CD4-positive, alpha-beta T cell treated with Interleukin-15 for 4 hours (primary cell): ENCODE results near the gene TPRN.

ENCODE experiments used
- DNase-seq: peaks from one replicate; pipeline ENCODE4 v3.0.0-alpha.2; 2020; ENCODE audit warnings: low spot score

The TPRN gene

DNA sequence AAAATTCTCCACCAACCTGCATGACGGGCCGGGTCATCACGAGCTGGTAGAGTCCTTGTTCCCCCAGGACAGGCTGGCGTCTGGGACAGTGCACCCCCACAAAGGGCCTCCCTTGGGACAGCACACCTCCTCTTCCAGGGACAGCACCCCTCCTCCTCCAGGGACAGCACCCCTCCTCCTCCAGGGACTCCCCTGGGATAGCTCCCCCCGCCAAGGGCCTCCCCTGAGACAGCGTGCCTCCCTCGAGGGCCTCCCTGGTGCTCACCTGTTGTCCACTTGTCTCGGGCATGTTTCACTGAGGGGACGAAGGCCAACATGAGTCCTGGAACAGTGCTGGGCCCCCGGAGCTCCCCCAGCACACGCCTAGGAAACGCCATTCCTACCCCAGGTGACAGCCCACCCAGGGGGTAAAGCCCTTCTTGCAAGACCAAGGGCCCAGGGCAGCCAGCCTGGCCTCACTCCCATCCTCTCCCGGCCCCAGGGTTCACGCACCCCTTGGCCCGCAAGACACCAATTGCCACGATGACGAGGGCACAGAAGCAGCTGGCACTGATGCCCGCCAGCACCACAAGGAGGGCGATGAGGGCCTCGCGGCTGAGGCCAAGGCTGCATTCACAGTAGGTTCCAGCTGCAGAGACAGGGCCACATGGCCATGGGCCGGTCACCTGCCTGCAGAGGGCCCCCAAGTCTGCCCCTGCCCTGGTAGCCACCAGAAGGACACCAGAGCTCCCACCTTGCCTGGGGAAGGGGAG is 29.2 kb downstream of the TPRN start:
- no peak for DNase-seq

DNA sequence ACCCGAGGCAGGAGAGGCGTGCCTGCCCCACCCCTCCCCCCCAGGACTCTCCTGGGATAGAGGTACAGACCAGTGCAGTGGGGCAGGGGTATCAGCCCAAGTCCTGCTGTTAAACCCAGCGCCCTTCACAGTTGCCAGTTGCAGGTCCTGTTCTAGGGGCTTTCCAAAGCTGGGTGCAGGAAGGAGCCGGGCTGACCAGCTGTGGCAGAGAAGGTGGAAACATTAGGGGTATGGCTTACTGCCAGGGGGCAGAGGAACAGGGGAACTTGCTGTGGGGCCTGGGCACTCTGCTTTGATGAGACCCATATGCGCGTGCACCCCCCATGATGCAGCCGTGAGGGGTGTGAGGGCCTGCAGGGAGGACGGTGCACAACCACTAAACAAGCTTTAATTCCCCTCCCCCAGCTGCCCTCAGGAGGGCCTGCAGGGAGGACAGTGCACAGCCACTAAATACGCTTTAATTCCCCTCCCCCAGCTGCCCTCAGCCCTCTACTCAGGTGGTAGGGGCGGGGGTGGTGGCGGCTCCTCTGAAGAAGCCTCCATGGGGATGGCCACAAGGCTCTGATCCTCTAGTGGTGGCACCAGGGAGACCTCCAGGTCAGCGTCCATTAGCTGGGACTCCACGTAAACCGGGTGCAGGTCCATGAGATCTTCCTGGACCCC is 29.9 kb downstream of the TPRN start:
- no peak for DNase-seq

DNA sequence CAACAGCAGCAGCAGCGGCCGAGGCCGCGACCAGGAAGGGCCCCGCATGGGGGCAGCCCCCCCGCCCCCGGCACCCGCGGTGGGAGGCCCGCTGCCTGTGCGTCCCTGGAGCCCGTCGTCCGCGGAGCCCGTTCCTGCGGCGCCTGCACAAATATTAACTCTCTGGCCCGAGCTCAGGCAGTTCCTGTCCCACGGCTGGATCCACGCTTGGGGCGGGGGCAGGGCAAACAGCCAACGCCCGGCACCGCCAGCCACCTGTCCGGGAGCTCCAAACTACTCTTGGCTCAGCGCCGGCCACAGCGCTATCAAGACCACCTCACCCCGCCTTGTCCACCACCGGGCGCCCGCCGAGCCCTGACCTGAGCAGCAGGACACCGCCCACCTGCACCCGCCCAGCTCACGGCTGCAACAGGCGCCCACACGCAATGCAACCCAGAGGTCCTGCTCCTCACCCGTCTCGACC is 30.6 kb downstream of the TPRN start, which contains the start of gene LRRC26:
Gene LRRC26, minus strand, starts transcription at position 156 of the 463 bp plus-strand sequence. Its CDS starts 108 bp downstream, at position 48.
- DNase-seq = no peak

- DNase-seq = no peak
Observed at GRCh38 chr9:137168904-137169856, 31.4 kb downstream of the TPRN start.

DNA sequence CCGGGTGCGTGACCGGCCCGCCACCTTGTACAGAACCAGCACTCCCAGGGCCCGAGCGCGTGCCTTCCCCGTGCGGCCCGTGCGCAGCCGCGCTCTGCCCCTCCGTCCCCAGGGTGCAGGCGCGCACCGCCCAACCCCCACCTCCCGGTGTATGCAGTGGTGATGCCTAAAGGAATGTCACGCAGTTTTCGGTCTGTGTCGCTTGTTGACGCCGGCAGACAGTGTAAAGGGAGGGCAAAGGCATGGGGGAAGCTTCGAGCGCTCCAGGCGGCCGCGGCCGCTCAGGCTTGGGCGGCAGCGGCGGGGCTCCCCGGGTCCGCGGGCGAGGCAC is 32.0 kb downstream of the TPRN start:
- DNase-seq = no peak

DNA sequence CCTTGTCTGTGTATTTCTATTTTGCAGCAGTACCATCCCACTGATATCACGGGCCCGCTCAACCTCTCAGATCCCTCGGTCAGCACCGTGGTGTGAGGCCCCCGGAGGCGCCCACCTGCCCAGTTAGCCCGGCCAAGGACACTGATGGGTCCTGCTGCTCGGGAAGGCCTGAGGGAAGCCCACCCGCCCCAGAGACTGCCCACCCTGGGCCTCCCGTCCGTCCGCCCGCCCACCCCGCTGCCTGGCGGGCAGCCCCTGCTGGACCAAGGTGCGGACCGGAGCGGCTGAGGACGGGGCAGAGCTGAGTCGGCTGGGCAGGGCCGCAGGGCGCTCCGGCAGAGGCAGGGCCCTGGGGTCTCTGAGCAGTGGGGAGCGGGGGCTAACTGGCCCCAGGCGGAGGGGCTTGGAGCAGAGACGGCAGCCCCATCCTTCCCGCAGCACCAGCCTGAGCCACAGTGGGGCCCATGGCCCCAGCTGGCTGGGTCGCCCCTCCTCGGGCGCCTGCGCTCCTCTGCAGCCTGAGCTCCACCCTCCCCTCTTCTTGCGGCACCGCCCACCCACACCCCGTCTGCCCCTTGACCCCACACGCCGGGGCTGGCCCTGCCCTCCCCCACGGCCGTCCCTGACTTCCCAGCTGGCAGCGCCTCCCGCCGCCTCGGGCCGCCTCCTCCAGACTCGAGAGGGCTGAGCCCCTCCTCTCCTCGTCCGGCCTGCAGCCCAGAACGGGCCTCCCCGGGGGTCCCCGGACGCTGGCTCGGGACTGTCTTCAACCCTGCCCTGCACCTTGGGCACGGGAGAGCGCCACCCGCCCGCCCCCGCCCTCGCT is 32.6 kb downstream of the TPRN start:
- DNase-seq = no peak

GRCh38 chr9:137167277-137167746 is 33.2 kb downstream of the TPRN start:
- DNase-seq = no peak

- no peak for DNase-seq
Observed at GRCh38 chr9:137166380-137167229, 33.9 kb downstream of the TPRN start.

DNA sequence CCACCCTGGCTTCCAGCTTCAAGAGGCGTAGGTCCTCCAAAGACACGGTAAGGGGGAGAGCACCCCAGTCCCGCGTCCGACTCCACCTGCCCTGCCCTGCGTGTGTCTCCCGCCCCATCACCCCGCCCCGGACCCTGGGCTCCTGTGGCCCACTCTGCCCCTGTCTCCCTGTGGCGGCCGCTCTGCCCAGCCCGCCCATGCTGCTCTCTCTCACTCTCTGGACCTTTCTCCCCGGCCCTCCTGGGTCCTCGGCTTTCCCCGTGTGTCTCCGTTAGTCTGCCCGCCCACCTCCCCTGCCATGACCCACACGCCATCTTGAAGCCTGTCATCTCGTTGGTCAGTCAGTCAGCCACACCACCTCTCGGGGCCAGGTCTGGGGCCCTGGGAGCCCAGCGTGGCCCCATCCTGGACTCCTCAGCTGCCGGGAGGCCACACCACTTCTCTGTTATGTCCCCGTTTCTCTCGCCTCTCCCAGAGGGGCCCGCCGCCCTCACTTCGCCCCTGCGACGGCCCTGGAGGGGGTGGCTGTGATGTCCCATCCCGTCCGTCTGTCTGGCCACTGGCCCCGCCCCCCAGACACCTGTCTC is 35.2 kb downstream of the TPRN start:
- no peak for DNase-seq

DNA sequence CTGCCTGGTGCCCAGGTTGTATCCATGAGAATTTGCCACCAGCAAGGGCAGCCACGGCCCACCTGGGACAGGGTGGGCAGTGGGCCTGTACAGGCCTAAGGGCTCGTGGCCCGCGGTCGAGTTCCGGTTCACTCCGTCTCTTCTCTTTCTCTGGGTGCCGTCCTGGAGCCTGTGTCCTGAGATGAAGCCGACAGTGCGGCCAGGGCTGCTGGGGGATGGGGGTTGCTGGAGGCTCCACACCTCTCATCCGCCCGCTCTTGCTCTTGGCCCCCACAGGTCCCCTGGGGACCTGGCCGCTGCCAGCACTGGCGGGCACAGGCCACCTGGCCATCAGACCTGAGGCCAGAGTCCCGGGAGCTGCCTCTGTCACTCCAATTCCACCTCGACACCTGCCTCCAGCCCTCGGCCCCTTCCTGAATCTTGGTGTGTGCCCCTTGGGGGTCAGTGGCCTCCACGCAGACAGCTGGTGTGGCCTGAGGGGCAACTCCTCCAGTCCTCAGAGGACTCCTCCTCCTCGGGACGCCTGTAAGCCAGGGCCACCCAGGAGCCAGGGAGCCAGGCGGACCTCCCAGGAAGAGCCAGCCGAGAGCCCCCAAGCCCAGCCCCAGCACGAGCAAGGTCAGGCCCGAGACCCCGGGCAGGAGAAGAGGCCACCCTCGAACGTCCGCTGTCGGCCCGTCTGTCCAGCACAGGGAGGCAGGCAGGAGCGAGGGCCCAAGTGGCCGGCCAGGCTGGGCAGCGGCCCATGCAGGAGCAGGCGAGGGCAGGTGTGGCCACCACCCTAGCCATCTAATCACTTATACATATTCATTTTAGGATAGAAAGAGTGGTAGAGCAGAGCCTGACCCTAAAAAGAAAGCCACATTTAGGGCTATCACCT is 35.9 kb downstream of the TPRN start:
- DNase-seq = no peak

- no peak for DNase-seq
Observed at GRCh38 chr9:137163805-137164204, 36.7 kb downstream of the TPRN start.

DNA sequence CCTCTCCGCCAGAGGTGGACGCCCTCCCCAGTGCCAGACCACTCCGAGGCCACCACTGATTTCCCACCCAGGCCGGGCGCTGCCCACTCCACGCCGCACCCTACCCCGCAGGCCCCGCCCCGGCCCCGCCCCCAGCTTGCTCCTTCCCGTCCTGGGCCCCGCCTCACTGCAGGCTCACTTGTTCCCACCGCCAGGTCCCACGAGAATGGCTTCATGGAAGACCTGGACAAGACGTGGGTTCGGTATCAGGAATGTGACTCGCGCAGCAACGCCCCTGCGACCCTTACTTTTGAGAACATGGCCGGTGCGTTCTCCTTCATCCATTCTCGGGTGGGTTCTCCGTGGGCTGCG is 37.2 kb downstream of the TPRN start:
- DNase-seq = no peak

DNA sequence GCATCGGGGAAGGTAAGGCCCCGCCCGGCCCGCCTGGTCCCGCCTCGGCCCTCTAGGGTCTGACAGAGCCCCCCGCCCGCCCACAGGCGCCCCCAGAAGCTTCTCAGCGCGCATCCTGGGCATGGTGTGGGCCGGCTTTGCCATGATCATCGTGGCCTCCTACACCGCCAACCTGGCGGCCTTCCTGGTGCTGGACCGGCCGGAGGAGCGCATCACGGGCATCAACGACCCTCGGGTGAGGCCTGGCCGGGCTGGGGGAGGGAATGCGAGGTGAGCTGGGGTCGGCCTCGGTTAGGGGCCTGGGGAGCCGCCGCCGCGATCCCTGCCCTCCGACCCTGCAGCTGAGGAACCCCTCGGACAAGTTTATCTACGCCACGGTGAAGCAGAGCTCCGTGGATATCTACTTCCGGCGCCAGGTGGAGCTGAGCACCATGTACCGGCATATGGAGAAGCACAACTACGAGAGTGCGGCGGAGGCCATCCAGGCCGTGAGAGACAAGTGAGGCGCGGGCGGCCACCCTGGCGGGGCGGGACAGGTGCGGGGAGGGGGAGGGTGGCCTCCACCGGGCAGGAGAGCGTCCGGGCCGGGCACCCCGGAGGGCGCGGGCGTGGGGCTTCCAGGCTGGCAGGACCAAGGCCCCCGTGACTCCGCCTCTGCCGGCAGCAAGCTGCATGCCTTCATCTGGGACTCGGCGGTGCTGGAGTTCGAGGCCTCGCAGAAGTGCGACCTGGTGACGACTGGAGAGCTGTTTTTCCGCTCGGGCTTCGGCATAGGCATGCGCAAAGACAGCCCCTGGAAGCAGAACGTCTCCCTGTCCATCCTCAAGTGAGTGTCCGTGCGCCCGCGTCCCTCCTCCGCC is 37.8 kb downstream of the TPRN start:
- no peak for DNase-seq

DNA sequence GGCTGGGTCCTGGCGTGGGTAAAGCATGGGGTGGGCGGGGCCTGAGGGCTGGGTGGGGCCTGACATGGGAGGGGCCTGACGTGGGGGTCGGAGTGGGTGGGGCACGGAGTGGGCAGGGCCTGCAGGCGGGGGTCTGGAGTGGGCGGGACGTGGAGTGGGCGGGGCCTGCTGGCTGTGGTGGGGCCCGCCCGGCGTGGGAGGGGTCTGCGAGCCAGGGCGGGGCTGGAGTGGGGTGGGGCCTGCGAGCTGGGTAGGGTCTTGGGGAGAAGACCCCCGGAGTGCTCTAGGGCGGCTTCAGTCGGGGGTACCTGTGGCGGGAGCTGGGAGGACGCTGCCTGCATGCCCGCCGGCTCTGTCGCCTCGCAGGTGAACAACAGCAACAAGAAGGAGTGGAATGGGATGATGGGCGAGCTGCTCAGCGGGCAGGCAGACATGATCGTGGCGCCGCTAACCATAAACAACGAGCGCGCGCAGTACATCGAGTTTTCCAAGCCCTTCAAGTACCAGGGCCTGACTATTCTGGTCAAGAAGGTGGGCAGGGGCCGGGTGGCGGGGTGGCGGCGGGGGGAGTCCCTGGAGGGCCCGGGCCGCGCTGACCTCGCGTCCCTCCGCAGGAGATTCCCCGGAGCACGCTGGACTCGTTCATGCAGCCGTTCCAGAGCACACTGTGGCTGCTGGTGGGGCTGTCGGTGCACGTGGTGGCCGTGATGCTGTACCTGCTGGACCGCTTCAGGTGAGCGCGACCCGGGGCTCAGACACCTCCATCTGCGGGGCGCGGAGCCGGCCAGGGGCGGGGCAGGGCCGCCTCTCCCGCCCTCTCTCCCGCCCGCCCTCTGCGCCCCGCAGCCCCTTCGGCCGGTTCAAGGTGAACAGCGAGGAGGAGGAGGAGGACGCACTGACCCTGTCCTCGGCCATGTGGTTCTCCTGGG is 38.7 kb downstream of the TPRN start:
- DNase-seq = no peak

- no peak for DNase-seq
Observed at GRCh38 chr9:137160716-137161557, 39.6 kb downstream of the TPRN start.

- no peak for DNase-seq
Observed at GRCh38 chr9:137160054-137160425, 40.5 kb downstream of the TPRN start.
